ENCODE measurements around the gene HOXD11.

GRCh38 chr2:176071330-176072291, 35.5 kb upstream of the HOXD11 start:
- TF ChIP-seq CTCF (IDR thresholded peaks at IDR 0.05) (no peak), POLR2A (IDR thresholded peaks at IDR 0.05) (no peak)

Measured in heart left ventricle (tissue), 13 donors.